Upper lobe of right lung (tissue), 1 donor: ENCODE results near the gene CALML4. TPM values are rescaled to one million over a fixed set of nuclear protein-coding genes. Genes with fewer than 3 reads are reported as not detected.
A peak's percentile ranks its signal among the peaks of the same experiment; 100 is the strongest.

Source experiments
- ATAC-seq: fragments of 200-7000 bp; cut with Tn5 transposase; one replicate; pipeline ENCODE4 v1.9.1; 2020; ENCODE audit warnings: mild to moderate bottlenecking, moderate library complexity
- DNase-seq: peaks from one replicate; pipeline ENCODE4 v3.0.0-alpha.2; 2020
- H3K27ac ChIP-seq: fragments of 200-600 bp; one replicate; pipeline ENCODE4 v1.8.0; 2022
- H3K27me3 ChIP-seq: fragments of 200-600 bp; one replicate; pipeline ENCODE4 v1.8.0; 2022; ENCODE audit warnings: mild to moderate bottlenecking
- H3K36me3 ChIP-seq: fragments of 200-600 bp; one replicate; pipeline ENCODE4 v1.8.0; 2022
- H3K4me1 ChIP-seq: fragments of 200-600 bp; one replicate; pipeline ENCODE4 v1.8.0; 2022
- H3K4me3 ChIP-seq: fragments of 200-600 bp; one replicate; pipeline ENCODE4 v1.8.0; 2022; ENCODE audit warnings: mild to moderate bottlenecking
- H3K9me3 ChIP-seq: fragments of 200-600 bp; one replicate; pipeline ENCODE4 v1.8.0; 2022
- CTCF ChIP-seq: fragments of 200-600 bp; IDR thresholded peaks from one replicate; pipeline ENCODE4 v1.8.0; 2022; ENCODE audit warnings: antibody characterized with exemption
- intact Hi-C: fragments of 100-400 bp; cut with DNase I; formaldehyde crosslinking; loops from one replicate; pipeline ENCODE4 v1.11.0; 2022
- total RNA-seq: library from RNA; stranded (reverse); fragmentation: NEBNext Ultra II Directional; extraction: Animal tissue kit (Norgen Biotek cat#: 25700); gene quantifications from one replicate; pipeline ENCODE4 v1.2.1, GENCODE V29; 2021
- donor health status: DM: no; HTN: yes; CAD: no; lungs with severe emphysema.

The CALML4 gene
- total RNA-seq, 1 donor from 2014 or later: 4.5 TPM

- ATAC-seq (no peak), DNase-seq (no peak)
- H3K27ac ChIP-seq: no peak overlapping the region
- no peaks in the 10 kb centered on the region for H3K9me3 ChIP-seq
- H3K4me1 ChIP-seq: peaks cover 18% of the 10 kb centered on the region
- no peaks in the 10 kb centered on the region for H3K27me3 ChIP-seq
- no peak for TF ChIP-seq CTCF
- no peak overlapping the region for H3K4me3 ChIP-seq
- intact Hi-C loops: no loop called here
- no peaks in the 10 kb centered on the region for H3K36me3 ChIP-seq
Observed at GRCh38 chr15:68231102-68231818, 26.1 kb upstream of the CALML4 start.

- no peak for TF ChIP-seq CTCF
Observed at GRCh38 chr15:68230157-68231100, 25.3 kb upstream of the CALML4 start.

GRCh38 chr15:68229386-68230156 is 24.4 kb upstream of the CALML4 start, which contains the start of gene CLN6:
Gene CLN6, minus strand, starts transcription at chr15:68229728. Its CDS starts 144 bp downstream, at chr15:68229584.
- peak within 1 kb of the TSS; percentile 90 for H3K4me3 ChIP-seq
- intact Hi-C loops: no loop called here
- H3K27me3 ChIP-seq: no peaks in the 10 kb centered on the region
- H3K36me3 ChIP-seq: no peaks in the 10 kb centered on the region
- DNase-seq: peak; percentile 94
- ATAC-seq: peak; percentile 96
- no peaks in the 10 kb centered on the region for H3K9me3 ChIP-seq
- TF ChIP-seq CTCF: no peak
- H3K27ac ChIP-seq: peak within 1 kb of the TSS; percentile 83
- H3K4me1 ChIP-seq: peaks cover 23% of the 10 kb centered on the region

More at GRCh38 chr15:68230157-68231100, 25.3 kb upstream of the CALML4 start:
- no peaks in the 10 kb centered on the region for H3K27me3 ChIP-seq
- no peaks in the 10 kb centered on the region for H3K36me3 ChIP-seq
- H3K27ac ChIP-seq: peak overlapping the region; percentile 83
- ATAC-seq: no peak
- intact Hi-C loops: no loop called here
- no peaks in the 10 kb centered on the region for H3K9me3 ChIP-seq
- H3K4me3 ChIP-seq: peak overlapping the region; percentile 90
- peaks cover 18% of the 10 kb centered on the region for H3K4me1 ChIP-seq
- no peak for DNase-seq

GRCh38 chr15:68228971-68229385 is 23.8 kb upstream of the CALML4 start:
- intact Hi-C loops: no loop called here
- ATAC-seq (no peak), DNase-seq (no peak)
- Histone ChIP-seq H3K27me3 (no peaks in the 10 kb centered on the region), H3K4me1 (peaks cover 23% of the 10 kb centered on the region), H3K36me3 (no peaks in the 10 kb centered on the region), H3K27ac (peak overlapping the region; percentile 83), H3K9me3 (no peaks in the 10 kb centered on the region), H3K4me3 (peak overlapping the region; percentile 90)
- no peak for TF ChIP-seq CTCF
